ENCODE measurements around the gene HNRNPA1. TPM values are rescaled to one million over a fixed set of nuclear protein-coding genes. Genes with fewer than 3 reads are reported as not detected.

Gene HNRNPA1
- total RNA-seq, 2 donors from 2014 or later = 246 to 247 TPM

DNA sequence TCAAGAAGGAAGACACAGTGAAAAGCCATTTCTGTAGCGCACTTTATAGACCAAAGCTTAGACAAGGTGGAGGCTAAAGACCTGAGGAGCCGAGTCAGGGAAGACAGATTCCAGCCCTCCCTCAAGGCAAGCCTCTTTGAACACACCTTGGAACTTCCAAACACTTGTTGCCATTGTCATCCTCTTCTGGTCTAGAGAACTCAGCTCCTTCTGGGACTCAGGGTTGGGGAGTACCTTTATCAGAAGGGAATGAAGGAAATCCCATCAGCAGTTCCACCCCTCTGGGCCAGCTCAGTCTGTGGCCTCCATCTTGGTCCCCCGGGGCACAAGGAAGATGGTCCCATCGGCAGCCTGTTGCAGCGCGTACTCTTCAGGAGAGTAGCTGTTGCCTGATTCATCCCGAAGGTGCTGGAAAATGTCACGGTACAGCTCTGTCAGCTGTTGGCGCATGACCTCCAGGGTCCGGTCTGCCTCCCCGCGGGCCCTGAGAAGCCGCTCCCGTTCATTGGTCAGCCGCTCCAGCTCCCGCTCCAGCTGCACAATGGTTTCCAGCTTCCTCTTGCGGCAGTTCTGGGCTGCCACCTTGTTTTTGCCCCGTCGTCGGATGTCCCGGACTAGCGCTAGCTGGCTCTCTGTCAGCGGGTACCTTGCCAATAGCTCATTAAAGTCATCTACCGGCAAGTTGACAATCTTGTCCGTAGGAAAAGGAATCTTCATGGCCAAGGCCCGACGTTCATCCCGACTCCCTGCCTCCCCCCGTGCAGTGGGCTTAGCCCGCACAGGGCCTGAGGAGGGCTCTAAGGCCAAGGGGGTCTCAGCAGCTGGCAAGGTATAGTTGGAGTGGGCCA is 11.8 kb downstream of the HNRNPA1 start:
- no peak overlapping the region for H3K27ac ChIP-seq
- no peak for DNase-seq
- no peaks in the 10 kb centered on the region for H3K27me3 ChIP-seq
- H3K36me3 ChIP-seq (replicated peaks in 1 of 2; ENCODE audit: insufficient read depth in 1 of 2, low read depth in 2 of 2) = peaks cover 2 to 3% of the 10 kb centered on the region in 2 donors
- H3K4me1 ChIP-seq = peaks cover 3% of the 10 kb centered on the region
- TF ChIP-seq, protein P1, sequence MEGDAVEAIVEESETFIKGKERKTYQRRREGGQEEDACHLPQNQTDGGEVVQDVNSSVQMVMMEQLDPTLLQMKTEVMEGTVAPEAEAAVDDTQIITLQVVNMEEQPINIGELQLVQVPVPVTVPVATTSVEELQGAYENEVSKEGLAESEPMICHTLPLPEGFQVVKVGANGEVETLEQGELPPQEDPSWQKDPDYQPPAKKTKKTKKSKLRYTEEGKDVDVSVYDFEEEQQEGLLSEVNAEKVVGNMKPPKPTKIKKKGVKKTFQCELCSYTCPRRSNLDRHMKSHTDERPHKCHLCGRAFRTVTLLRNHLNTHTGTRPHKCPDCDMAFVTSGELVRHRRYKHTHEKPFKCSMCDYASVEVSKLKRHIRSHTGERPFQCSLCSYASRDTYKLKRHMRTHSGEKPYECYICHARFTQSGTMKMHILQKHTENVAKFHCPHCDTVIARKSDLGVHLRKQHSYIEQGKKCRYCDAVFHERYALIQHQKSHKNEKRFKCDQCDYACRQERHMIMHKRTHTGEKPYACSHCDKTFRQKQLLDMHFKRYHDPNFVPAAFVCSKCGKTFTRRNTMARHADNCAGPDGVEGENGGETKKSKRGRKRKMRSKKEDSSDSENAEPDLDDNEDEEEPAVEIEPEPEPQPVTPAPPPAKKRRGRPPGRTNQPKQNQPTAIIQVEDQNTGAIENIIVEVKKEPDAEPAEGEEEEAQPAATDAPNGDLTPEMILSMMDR (IDR thresholded peaks at IDR 0.05) = no peak
- TF ChIP-seq POLR2A (IDR thresholded peaks at IDR 0.05) = no peak
- H3K9me3 ChIP-seq = no peaks in the 10 kb centered on the region
- 90 to 93% methylated on average over 30 of the region's 30 CpGs for WGBS, 2 donors
- ATAC-seq = no peak
- H3K4me3 ChIP-seq = no peak overlapping the region
- intact Hi-C loops (cut with DNase I) = loop anchor here (5.0 kb wide), 1 partner anchor 70 kb away; the partner anchor contains the start of gene GPR84

DNA sequence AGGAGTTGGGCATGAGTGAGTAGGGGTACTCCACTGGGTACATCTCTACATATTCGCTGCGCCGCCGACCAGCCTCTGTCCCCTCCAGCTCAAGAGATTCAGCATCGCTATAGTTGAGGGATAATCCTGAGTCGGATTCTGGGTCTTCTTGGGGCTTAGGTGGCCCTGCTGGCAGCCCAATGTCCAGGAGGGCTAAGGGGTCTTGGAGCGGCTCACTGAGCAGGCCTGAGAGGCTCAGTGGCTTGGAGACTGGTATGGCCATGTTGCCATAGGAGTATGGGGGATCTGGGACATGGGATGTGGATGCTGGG is 12.4 kb downstream of the HNRNPA1 start:
- H3K36me3 ChIP-seq (replicated peaks in 1 of 2; ENCODE audit: insufficient read depth in 1 of 2, low read depth in 2 of 2) = no peaks in the 10 kb centered on the region
- H3K27me3 ChIP-seq = no peaks in the 10 kb centered on the region
- no peak overlapping the region for H3K27ac ChIP-seq
- DNase-seq = no peak
- no peak for ATAC-seq
- H3K4me1 ChIP-seq = no peaks in the 10 kb centered on the region
- intact Hi-C loops (cut with DNase I) = loop anchor here (5.0 kb wide), 1 partner anchor 69 kb away; the partner anchor contains the start of gene GPR84
- no peaks in the 10 kb centered on the region for H3K9me3 ChIP-seq
- TF ChIP-seq POLR2A (IDR thresholded peaks at IDR 0.05) = no peak
- TF ChIP-seq, protein P1 (IDR thresholded peaks at IDR 0.05) = no peak
- 83 to 96% methylated on average over 6 to 7 of the region's 7 CpGs for WGBS, 2 donors
- no peak overlapping the region for H3K4me3 ChIP-seq

DNA sequence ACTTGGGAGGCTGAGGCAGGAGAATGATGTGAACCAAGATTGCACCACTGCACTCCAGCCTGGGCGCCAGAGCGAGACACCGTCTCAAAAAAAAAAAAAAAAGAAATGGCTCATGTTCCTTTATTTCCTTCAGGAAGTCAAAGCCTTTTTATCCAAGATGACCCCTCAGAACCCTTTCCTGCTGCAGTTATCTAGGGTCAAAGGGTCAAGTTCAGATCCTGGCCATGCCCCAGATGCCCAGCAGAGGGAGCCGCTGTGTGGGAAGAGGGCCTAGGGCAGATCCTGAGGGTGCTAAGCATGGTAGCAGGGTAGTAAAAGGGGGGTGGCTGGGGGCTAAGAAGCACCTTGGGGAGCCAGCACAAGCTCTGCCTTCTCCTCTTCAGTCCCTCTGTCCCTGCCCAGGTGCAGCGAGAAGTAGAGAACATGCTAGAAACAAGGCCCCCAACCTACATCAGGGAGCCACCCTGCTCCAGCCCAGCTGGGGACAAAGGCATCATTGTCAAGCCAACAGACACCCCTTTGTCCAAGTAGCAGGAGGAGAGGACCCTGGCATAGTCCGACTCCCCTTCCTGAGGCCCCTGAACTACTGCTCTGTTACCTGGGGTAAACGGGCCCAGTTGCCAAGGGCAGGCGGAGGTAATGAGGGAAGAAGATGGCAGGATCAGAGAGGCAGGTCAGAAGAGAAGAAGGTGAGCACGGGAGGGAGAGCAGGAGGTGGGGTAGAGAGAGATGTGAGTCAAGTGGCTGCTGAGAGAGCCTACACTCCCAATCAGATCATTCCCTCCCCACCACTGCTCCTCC is 13.8 kb downstream of the HNRNPA1 start:
- 56 to 60% methylated on average over 9 of the region's 9 CpGs for WGBS, 2 donors
- TF ChIP-seq, protein P1 (IDR thresholded peaks at IDR 0.05) = peak; percentile 46 to 90 (median 75)
- TF ChIP-seq POLR2A (IDR thresholded peaks at IDR 0.05) = no peak
- intact Hi-C loops (cut with DNase I) = loop anchor here (5.0 kb wide), 1 partner anchor 68 kb away; the partner anchor contains the start of gene GPR84
- Histone ChIP-seq H3K27me3 (no peaks in the 10 kb centered on the region), H3K9me3 (no peaks in the 10 kb centered on the region), H3K27ac (no peak overlapping the region), H3K4me1 (no peaks in the 10 kb centered on the region), H3K4me3 (no peak overlapping the region), H3K36me3 (replicated peaks in 1 of 2; ENCODE audit: insufficient read depth in 1 of 2, low read depth in 2 of 2) (no peaks in the 10 kb centered on the region)
- peak; percentile 59 to 77 (median 68) for DNase-seq
- peak; percentile 85 for ATAC-seq

DNA sequence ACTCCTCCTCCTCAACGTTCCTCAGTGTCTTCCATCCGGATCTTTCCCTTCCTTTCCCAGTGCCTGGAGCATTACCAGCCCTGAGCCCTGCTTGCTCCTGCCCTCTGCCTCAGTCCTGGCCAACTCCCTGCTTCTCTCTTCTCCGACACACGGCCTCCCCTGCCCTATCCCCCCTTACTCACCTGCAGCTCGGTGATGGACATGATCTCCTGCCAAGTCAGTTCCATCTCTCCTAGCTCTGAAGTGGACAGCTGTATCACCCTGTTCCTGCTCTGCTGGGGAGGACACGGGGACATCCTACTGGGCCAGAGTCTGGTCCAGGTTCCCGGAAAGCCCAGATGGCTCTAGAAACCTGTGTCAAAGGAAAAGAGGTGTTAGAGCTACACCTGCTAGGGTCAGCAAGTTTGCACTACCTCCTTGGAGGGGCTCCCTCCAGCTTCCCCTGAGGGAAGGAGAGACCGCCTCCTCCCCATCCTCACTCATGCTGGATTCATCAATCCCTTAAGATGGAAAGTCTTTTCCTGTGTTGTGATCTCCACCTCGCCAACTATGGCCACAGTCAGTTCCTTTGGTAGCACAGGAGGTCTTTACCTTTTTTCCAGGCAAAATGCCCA is 14.5 kb downstream of the HNRNPA1 start:
- WGBS, 2 donors = 79% methylated on average over 9 of the region's 9 CpGs
- H3K4me3 ChIP-seq = no peak overlapping the region
- intact Hi-C loops (cut with DNase I) = loop anchor here (5.0 kb wide), 1 partner anchor 67 kb away; the partner anchor contains the start of gene GPR84
- no peaks in the 10 kb centered on the region for H3K9me3 ChIP-seq
- H3K36me3 ChIP-seq (replicated peaks in 1 of 2; ENCODE audit: insufficient read depth in 1 of 2, low read depth in 2 of 2) = no peaks in the 10 kb centered on the region
- H3K27ac ChIP-seq = no peak overlapping the region
- no peaks in the 10 kb centered on the region for H3K4me1 ChIP-seq
- no peak for TF ChIP-seq POLR2A (IDR thresholded peaks at IDR 0.05)
- TF ChIP-seq, protein P1 (IDR thresholded peaks at IDR 0.05) = no peak
- ATAC-seq = no peak
- DNase-seq = no peak
- H3K27me3 ChIP-seq = no peaks in the 10 kb centered on the region
